ENCODE results near the gene CHRM4.

CHRM4 gene

DNA sequence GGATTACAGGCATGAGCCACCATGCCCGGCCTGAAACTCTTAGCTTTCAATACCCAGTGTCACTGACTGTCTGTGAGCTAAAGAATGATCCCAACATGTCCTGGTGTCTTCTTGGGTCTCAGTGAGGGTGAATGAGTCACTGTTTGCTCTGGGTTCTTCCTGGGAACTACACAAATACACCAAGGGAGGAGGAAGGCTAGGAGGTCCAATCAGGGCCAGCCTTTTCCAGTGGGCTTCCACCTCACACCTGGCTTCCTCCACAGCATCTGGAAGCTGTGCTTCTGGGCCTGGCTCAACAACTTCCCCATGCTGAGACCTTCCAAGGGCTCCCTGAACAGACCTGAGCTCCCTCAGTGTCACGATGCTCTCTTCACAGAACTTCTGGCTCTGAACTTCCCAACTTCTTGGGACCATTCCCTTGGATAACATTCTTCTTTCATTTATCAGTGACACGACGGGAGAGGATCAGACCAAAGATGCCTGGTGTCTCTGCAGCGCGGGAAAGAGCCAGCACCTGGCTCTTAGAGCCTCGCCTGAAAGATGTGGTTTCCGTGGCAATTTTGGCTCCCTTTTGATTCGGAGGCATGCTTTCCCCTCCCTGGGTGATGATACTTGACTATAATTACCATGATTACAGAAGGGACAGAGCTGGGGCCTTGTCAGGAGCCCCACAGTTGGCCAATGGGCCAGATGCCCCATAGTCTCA is 22.3 kb upstream of the CHRM4 start:
- Histone ChIP-seq H3K27me3 (ENCODE audit: insufficient read depth, low read length, poor library complexity, severe bottlenecking) (no peaks in the 10 kb centered on the region), H3F3A (ENCODE audit: low read depth) (no peaks in the 10 kb centered on the region), H3K4me1 (ENCODE audit: insufficient read depth, low read length, poor library complexity, severe bottlenecking) (no peaks in the 10 kb centered on the region), H3K36me3 (ENCODE audit: insufficient read depth, low read length) (peaks cover 51% of the 10 kb centered on the region; the same call in 1 of the 2 replicates), H3K9me2 (replicated peaks; ENCODE audit: low read depth, low read length) (no peaks in the 10 kb centered on the region), H3K79me2 (ENCODE audit: insufficient read depth, low read length) (no peaks in the 10 kb centered on the region), H3K9ac (ENCODE audit: low read depth, low read length, poor library complexity, severe bottlenecking) (no peak overlapping the region), H2AFZ (ENCODE audit: low read length) (no peak overlapping the region), H4K20me1 (ENCODE audit: insufficient read depth, low read length, poor library complexity, severe bottlenecking) (no peaks in the 10 kb centered on the region), H3K9me3 (ENCODE audit: insufficient read depth, low read depth, low read length) (no peaks in the 10 kb centered on the region), H3K4me3 (ENCODE audit: low read length, poor library complexity, severe bottlenecking) (no peak overlapping the region), H3K4me2 (ENCODE audit: low read depth, low read length, poor library complexity, severe bottlenecking) (no peak overlapping the region)
- TF ChIP-seq EZH2phosphoT487 (IDR thresholded peaks at IDR 0.05; ENCODE audit: borderline replicate concordance) = no peak
- TF ChIP-seq, protein P1, sequence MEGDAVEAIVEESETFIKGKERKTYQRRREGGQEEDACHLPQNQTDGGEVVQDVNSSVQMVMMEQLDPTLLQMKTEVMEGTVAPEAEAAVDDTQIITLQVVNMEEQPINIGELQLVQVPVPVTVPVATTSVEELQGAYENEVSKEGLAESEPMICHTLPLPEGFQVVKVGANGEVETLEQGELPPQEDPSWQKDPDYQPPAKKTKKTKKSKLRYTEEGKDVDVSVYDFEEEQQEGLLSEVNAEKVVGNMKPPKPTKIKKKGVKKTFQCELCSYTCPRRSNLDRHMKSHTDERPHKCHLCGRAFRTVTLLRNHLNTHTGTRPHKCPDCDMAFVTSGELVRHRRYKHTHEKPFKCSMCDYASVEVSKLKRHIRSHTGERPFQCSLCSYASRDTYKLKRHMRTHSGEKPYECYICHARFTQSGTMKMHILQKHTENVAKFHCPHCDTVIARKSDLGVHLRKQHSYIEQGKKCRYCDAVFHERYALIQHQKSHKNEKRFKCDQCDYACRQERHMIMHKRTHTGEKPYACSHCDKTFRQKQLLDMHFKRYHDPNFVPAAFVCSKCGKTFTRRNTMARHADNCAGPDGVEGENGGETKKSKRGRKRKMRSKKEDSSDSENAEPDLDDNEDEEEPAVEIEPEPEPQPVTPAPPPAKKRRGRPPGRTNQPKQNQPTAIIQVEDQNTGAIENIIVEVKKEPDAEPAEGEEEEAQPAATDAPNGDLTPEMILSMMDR (conservative IDR thresholded peaks at IDR 0.05; ENCODE audit: low read length) = no peak

DNA sequence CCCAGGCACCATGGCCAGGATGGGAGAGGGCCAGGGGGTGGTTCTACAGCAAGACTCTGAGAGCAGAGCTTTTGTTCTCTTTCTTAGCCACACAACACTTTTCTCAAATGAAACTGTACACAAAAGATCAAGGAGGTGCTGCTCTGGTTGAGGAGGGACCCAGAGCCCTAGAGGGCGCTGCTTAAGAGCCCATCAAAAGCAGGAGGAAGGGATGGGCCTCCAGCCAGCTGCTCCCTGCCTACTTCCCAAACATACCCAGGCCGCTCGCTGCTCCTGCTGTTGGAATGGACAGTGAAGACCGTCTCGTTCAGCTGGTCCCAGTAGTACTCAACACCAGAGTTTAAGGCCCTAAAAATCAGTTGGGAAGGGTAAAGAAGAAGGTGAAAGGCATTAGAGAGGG is 18.4 kb upstream of the CHRM4 start:
- Histone ChIP-seq H3K27me3 (ENCODE audit: insufficient read depth, low read length, poor library complexity, severe bottlenecking) (no peaks in the 10 kb centered on the region), H3K4me2 (ENCODE audit: low read depth, low read length, poor library complexity, severe bottlenecking) (no peak overlapping the region), H3K9me3 (ENCODE audit: insufficient read depth, low read depth, low read length) (no peaks in the 10 kb centered on the region), H3K4me3 (ENCODE audit: low read length, poor library complexity, severe bottlenecking) (no peak overlapping the region), H4K20me1 (ENCODE audit: insufficient read depth, low read length, poor library complexity, severe bottlenecking) (no peaks in the 10 kb centered on the region), H3K4me1 (ENCODE audit: insufficient read depth, low read length, poor library complexity, severe bottlenecking) (no peaks in the 10 kb centered on the region), H3K9me2 (replicated peaks; ENCODE audit: low read depth, low read length) (no peaks in the 10 kb centered on the region), H3K36me3 (ENCODE audit: insufficient read depth, low read length) (peaks cover 45% of the 10 kb centered on the region; the same call in 1 of the 2 replicates), H3K79me2 (ENCODE audit: insufficient read depth, low read length) (no peaks in the 10 kb centered on the region), H3F3A (ENCODE audit: low read depth) (no peaks in the 10 kb centered on the region), H3K9ac (ENCODE audit: low read depth, low read length, poor library complexity, severe bottlenecking) (no peak overlapping the region), H2AFZ (ENCODE audit: low read length) (no peak overlapping the region)
- TF ChIP-seq, protein P1 (conservative IDR thresholded peaks at IDR 0.05; ENCODE audit: low read length) = peak; percentile 37
- TF ChIP-seq EZH2phosphoT487 (IDR thresholded peaks at IDR 0.05; ENCODE audit: borderline replicate concordance) = no peak

DNA sequence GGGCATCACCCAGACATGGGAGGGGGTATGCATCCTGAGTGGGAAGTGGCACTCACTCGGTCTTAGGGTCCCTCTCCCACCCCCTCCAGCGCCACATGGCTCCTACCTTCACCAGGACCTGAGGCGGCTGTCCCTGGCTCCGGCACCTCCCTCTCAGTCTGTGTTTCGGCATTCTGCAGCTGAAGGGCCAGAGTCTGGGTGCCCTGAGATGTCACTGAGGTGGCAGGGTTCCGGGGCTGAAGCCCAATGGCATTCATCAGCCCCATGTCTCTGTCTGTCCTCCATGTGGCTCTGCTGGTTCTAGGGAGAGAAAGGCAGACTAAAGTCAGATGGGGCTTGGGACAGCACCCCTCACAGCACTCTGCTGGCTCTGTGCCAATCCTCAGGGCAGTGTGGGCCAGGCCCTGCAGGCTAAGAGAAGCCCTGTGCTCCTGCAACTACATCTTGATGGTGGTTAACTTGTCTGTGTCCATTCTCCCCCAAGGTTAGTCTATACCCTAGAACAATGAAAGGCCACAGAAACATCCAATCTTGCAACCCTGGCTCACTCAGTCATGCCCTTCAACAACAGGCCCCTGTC is 16.9 kb upstream of the CHRM4 start:
- Histone ChIP-seq H4K20me1 (ENCODE audit: insufficient read depth, low read length, poor library complexity, severe bottlenecking) (no peaks in the 10 kb centered on the region), H3K4me3 (ENCODE audit: low read length, poor library complexity, severe bottlenecking) (no peak overlapping the region), H3F3A (ENCODE audit: low read depth) (no peaks in the 10 kb centered on the region), H3K27me3 (ENCODE audit: insufficient read depth, low read length, poor library complexity, severe bottlenecking) (no peaks in the 10 kb centered on the region), H3K9me3 (ENCODE audit: insufficient read depth, low read depth, low read length) (no peaks in the 10 kb centered on the region), H3K79me2 (ENCODE audit: insufficient read depth, low read length) (no peaks in the 10 kb centered on the region), H3K36me3 (ENCODE audit: insufficient read depth, low read length) (peaks cover 42% of the 10 kb centered on the region; the same call in 1 of the 2 replicates), H2AFZ (ENCODE audit: low read length) (no peak overlapping the region), H3K9me2 (replicated peaks; ENCODE audit: low read depth, low read length) (no peaks in the 10 kb centered on the region), H3K9ac (ENCODE audit: low read depth, low read length, poor library complexity, severe bottlenecking) (no peak overlapping the region), H3K4me2 (ENCODE audit: low read depth, low read length, poor library complexity, severe bottlenecking) (no peak overlapping the region), H3K4me1 (ENCODE audit: insufficient read depth, low read length, poor library complexity, severe bottlenecking) (no peaks in the 10 kb centered on the region)
- TF ChIP-seq, protein P1 (conservative IDR thresholded peaks at IDR 0.05; ENCODE audit: low read length) = no peak
- TF ChIP-seq EZH2phosphoT487 (IDR thresholded peaks at IDR 0.05; ENCODE audit: borderline replicate concordance) = no peak
